22Rv1 (cell line): ENCODE results near the gene TTC33.
"Not testable (repeated sequence)": the region's sequence is repeated elsewhere in the genome, so short reads cannot be mapped to it uniquely, and the experiment has no call there.

Experiments used
- H3K27ac ChIP-seq: fragments of 450-650 bp; 2 replicates; pipeline ENCODE4 v1.5.1; 2017
- CTCF ChIP-seq: fragments of 450-650 bp; IDR thresholded peaks from 2 replicates; pipeline ENCODE4 v1.5.1; 2017; ENCODE audit warnings: mild to moderate bottlenecking
- ZFX ChIP-seq: fragments of 450-650 bp; IDR thresholded peaks from 2 replicates; pipeline ENCODE4 v1.6.1; 2017; ENCODE audit warnings: antibody characterized with exemption, borderline replicate concordance

Gene TTC33

DNA sequence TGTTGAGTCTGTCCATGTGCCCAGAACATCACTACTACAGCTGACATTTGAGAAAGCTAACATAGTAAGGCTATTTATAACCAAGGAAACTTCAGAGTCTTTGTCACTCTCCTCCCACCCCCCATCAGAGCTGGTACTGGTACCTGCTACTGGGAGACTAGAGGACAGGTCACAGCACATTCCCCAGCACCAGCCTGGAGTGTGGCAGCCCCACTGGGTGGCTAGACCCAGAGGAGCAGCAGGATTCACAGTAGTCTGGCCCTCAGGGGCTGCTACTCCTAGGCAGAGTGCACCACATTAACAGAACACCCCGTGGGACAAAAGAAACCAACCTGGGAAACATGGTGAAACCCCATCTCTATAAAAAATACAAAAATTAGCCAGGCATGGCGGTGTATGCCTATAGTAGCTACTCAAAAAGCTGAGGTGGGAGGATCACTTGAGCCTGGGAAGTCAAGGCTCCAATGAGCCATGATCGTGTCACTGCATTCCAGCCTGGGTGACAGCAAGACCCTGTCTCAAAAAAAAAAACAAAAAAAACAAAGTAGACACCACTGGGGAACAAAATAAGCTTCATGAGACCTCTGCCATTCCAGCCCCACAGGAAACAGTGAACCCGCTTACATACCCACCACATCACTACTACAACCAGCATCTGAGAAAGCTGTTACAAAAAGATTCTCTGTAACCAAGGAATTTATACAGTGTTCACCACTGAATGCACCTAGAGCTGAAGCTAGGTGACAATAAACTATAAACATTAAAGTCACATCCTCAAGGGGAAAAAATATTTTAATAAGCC is 102.3 kb downstream of the TTC33 start:
- no peak for TF ChIP-seq ZFX
- TF ChIP-seq CTCF: no peak
- H3K27ac ChIP-seq: no peak overlapping the region

- H3K27ac ChIP-seq: no peak overlapping the region
Observed at GRCh38 chr5:40652441-40653220, 103.1 kb downstream of the TTC33 start.

DNA sequence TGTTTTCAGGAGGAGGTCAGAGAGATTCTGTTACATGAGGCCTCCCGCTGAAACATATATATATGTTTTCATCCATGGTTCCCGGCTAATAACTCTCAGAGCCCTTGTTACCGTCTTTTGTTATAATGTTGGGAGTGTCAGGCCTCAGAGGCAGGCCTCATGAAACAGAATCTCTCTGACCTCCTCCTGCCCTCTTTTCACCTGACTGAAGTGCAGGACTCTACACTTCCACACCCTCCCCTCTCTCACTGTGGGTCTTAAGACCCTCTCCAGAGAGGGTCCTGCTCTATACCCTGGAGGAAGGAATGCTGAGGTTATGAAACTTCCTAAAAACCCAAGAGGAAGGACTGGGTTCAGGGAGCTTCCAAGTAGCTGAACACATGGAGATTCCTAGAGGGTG is 104.6 kb downstream of the TTC33 start:
- TF ChIP-seq ZFX: no peak
- no peak for TF ChIP-seq CTCF
- no peak overlapping the region for H3K27ac ChIP-seq

More at GRCh38 chr5:40652441-40653220, 103.1 kb downstream of the TTC33 start:
- TF ChIP-seq CTCF (no peak), ZFX (no peak)

- H3K27ac ChIP-seq: no peak overlapping the region
- TF ChIP-seq ZFX (no peak), CTCF (no peak)
Observed at GRCh38 chr5:40649463-40650030, 106.2 kb downstream of the TTC33 start.

GRCh38 chr5:40648150-40648549 is 107.6 kb downstream of the TTC33 start:
- TF ChIP-seq ZFX: no peak
- no peak for TF ChIP-seq CTCF
- H3K27ac ChIP-seq: no peak overlapping the region

DNA sequence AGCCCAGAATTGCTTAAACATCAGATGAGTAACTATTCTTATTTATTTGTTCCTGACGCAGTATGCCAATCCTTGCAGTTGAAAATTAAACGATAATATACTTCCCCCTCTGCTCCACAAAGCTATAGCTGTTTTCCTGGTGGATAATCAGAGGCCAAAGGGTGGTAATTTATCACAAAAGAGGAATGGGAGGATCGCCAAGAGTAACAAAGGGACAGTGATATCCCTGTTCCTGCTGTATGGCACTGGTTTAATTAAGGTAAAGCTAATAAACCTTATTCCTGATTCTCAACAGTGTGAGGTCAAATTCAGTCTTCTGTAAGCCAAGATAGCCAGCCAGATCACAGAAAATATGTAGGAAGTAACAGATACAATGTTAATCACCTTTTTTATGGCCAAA is 109.5 kb downstream of the TTC33 start:
- no peak for TF ChIP-seq CTCF
- no peak for TF ChIP-seq ZFX
- H3K27ac ChIP-seq: no peak overlapping the region

DNA sequence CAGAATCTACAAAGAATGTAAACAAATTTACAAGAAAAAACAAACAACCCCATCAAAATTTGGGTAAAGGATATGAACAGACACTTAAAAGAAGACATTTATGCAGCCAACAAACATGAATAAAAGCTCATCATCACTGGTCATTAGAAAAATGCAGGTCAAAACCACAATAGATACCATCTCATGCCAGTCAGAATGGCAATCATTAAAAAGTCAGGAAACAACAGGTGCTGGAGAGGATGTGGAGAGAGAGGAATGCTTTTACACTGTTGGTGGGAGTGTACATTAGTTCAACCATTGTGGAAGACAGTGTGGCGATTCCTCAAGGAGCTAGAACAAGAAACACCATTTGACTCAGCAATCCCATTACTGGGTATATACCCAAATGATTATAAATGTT is 116.2 kb downstream of the TTC33 start:
- H3K27ac ChIP-seq: not testable (repeated sequence)
